HG03039 (cell line): ENCODE results near the gene HPX.
A peak's percentile ranks its signal among the peaks of the same experiment; 100 is the strongest.

Experiments used
- ATAC-seq: cut with Tn5 transposase; IDR thresholded peaks from one replicate; pipeline ENCODE4 v1.9.1; 2021; ENCODE audit warnings: mild to moderate bottlenecking, moderate library complexity; ENCODE audit not compliant: unreplicated experiment

HPX gene

DNA sequence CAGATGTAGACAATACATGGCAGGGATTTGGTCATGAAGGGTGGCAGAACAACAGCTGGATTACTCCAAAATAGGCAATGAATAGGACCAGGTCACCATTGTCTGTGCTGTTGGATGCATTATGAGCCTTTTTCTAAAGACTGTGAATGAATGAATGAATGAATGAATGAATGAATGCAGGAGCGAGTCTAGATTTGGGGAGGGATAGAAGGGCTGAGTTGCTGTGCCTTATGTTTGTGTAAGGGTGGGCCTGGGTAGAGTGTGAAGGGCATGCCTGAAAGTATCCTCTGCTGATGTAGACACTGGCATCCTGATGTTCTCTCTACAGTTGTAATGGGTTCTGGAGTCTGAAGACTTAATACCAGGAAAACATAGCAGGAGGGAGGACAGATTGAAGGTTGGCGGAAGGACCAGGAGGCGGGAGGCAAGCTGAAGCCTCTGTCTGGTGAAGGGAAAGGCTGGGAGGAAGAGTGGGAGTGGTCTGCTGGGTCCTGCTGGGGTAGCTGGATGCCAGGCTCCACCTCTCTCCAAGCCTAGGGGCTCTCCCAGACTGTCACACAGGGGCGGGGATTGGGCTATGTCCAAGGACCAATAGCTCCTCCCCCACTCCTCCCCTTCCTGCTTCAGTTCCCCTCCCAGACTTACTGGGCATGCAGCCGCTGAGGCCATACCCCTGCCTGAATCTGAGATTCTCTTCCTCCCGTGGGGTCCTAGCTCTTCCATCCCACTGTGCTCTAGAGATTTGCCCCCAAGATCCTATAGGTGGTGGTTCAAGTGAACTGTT, 28.1 kb upstream of the HPX start:
- peak; percentile 69 for ATAC-seq

DNA sequence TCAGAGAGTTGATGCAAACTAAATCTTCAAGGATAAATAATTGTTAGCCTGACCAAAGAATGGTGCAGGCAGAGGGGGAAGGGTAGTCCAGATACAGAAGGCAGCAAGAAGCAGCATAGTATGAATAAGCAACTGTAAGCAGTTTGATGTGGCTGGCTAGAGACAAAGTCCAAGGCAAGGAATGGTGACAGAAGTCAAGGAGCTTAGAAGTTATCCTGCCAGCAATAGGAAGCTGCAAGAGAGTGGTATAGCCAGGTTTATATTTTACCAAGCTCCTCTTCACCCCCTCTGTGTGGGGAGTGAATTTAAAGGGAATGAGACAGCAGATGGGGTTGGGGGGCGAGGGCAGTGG, 18.3 kb upstream of the HPX start:
- ATAC-seq: no peak

DNA sequence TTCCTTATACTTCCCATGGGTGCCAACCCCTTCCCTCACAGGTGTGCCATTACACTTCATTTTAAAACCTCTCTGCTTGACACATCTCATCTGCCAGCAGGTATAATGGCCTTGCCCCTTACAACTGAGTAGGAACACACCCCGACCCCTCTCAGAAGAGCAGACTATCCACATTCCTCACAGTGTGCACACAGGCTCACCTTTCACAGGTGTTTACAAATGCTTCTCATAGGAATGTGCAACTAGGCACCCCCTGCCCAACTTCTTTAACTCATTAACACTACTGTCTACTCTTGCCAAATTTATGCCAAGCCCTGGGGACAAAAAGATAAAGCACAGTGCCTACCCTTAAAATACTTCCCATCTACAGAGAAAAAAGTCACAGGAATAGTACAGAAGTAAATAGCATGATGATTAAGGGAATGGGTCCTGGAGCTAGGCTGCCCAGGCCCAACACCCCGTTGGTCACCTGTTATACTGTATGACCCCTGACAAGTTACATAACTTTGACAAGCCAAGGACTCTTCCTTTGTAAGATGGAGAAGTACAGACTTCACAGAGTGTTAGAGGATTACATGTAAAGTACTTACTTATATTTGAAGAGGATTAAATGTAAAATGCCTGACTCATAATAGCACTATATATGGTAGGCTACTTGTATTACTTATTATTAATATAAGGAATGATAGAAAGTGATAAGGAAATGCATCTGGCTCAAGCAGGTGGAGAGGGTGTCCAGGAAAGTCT, 17.7 kb upstream of the HPX start:
- ATAC-seq: no peak

DNA sequence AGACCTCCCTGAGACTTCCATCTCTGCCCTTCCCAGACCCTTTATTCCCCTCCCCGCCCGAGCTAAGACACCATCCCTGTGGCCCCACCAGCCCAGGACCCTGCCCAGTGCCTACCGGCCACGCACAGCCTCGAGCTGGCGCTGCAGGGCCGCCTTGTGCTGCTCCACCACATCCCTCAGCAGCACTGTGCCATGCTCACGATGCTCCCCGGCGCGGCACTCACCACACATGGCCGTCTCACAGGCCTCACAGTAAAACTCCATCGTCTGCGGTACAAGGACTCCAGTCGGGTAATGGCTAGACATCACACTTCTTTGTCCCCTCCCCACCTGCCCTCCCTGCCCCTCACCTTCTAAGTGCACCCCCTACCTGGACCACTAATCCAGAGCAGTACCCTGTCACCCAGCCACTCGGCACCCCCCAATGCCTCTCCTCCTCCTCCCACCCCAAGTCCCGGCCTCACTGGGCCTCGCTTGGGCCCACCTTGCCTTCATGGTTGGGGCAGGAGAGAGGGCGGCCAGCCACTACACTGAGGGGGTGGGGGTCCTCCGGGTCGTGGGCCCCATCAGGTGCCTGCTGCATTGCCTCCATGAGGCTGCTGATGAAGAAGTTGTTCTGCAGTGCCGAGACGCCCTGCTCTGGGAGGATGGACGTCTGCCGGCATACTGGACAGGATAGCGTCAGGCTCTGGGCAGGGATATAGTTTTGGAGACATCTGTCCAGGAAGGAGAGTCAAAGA, 17.0 kb upstream of the HPX start:
- no peak for ATAC-seq

DNA sequence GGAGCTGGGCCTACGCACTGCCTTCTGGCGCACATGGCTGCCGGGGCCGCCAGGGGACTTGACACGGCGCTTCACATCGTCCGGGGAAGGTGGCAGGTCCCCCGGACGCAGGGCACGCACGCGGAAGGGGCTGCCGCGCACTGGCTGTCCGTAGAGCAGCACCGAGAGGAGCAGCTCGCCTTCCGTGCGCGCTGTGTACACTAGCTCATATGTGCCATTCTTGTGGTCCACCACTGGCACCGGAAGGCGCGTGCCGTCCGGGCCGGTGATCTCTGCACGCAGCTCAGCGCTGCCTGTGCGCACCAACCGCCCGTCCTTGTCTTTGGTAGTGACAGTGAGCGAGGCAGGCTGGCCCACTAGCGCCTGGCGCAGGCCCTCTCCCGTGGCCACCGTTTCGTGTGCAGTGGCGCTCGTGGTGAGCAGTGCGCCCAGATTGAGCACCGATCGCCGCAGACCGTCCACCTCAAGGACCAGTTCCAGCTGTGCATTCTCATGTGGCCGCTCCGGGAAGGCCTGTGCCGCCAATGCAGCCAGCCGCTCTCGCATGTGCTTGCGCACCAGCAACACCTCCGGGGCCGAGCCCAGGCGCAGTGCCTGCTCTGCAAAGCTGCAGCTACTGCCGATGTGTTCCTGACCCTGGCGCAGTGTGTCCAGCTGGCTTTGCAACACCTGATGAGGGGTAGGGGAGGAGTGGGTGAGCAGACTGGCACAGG, 15.7 kb upstream of the HPX start:
- no peak for ATAC-seq

DNA sequence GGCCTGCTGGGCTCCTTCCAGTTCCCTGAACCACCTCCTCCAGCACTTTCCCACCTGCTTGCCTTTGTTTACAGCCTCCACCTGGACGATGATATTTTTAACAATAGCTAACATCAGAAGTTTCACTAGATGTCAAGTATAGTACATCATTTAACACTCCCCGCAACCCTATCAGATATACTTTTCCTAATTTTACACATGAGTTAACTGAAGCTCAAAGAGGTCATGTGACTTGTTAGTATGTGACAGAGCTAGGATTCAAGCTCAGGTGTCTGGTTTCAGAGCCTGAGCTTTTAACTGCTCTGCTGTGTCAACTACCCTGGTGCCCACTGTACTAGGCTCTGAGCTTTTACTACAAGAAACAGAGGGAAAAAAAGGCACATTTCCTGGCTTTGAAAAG, 14.3 kb upstream of the HPX start:
- ATAC-seq: no peak

DNA sequence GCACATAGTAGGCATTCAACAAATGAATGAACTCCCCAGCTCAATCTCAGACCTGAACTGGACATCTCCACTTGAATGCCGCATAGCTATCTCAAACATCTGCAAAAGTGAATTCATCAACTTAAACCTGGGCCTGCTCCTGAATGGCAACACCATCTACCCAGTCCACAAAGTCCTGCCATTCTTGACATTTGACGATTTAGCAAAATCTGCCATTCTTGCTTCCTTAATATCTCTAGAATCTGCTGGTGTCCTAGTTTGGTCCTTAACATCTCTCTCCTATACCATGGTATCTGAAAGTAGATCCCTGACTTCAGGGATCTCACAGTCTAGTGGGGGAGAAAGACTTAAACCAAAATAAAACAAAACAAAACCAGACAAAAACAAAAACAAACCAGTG, 12.4 kb upstream of the HPX start:
- no peak for ATAC-seq

DNA sequence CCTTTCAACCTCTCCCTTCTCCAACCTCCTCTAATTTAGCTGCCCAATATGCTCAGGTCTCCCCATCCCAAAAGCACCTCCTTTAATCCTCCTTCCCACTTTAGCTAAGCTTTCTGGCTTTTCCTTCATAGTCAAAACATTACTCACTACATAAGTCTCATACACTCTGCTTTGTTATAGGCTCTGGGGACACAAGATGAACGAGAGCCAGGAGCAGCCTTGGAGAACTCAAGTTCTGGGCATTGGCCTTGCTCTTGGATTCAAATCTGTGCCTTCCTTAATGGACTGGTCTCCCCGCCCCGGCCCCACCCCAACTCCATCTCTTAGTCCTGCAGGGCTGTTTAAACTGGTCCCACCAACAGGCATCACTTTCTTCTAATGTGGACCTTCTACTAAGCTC, 11.4 kb upstream of the HPX start:
- ATAC-seq: no peak

DNA sequence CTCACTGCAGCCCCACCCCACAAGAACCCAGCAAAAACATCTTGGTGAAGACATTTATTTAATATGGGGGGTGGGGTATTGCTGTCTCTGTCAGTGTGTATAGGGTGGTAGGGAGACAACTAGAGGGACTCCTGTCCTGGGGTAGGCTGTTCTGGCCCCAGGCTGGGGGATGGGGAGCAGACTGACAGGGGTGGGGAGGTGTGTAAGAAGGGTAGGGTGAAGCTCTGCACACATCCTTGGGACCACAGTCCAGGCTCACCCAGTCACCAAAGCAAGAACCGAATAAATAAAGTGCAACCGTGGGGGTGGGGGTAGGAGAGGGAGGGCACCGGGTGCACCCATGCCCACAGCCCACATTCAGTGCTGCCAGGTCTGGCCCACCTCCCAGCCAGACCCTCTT, 7.8 kb upstream of the HPX start:
- no peak for ATAC-seq

DNA sequence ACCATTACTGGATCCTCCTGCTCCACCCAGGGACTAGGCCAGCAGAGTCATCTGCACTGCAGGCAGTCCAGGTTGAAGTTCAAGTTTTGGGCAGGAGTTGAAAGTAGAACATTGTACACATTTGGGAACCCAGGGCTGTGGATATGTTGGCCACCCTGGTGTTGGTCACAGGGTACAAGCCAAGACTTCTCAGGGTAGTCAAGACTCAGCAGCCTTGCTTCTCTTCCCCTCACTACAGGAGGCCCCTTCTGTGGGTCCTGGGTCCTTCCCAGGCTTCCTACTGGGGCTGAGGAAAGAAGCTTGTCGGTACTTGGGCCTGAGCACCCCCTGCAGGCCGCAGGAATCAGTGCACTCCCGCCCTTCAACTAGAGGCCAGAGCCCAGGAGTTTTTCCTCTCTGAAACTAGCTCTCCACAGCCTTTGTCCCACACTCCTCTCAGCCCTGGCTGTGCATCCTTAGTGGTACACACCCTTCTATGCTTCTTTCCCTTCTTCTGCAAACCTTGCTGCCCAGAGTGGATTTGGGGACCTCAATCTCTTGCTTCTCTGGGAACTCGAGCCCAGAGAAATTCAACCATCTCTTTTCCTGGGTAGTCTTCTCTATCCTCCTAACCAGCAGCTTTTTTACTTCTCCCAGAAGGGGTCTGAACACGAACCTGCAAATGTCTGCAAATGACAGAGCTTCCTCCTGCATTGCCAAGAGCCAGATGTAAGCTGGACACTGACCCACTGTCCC, 2.6 kb upstream of the HPX start:
- ATAC-seq: peak; percentile 68

DNA sequence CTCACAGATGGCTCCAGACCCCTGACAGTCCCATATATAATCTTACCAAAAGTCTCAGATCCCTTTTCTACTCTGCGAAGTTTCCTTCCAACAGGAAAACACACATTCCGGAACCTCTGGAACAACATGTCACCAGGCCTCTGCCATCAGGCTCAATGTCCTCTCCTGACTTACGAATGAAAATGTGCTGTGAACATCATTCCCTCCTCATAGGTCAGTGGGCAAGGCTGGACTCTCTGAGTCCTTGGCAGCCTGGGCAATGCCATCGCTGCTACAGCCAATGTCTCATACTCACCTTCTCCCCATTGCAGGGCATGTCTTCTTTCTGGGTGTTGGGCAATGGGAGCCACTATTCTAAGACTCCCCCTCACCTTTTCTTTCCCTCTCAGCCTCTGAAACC, 1.7 kb upstream of the HPX start:
- ATAC-seq: no peak

DNA sequence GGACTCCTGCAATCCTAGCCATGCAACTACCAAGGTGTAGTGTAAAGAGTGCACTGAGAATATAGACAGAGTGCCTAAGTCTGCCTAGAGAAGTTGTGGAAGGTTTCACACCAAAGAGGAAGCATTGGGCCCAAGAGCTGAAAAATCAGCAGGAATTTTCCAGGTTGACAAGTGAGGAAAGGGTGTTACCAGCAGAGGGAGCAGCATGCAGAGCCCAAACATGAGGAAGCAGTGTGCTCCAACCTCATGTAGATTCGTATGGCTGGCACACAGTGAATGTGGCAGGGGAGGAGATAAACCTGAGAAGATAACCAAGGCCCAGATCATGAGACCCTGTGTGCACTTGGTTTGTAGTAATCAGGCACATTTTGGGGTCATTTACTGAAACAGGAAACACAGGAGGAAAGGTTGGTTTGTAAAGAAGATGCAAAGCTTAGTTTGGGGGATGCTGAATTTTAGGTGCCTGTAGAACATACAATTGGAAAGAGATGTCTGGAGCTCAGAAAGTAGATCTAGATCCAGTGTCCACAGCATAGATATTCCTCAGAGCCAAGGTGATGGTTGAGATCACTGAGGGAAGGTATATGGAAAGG, 1.7 kb downstream of the HPX start:
- ATAC-seq: no peak

DNA sequence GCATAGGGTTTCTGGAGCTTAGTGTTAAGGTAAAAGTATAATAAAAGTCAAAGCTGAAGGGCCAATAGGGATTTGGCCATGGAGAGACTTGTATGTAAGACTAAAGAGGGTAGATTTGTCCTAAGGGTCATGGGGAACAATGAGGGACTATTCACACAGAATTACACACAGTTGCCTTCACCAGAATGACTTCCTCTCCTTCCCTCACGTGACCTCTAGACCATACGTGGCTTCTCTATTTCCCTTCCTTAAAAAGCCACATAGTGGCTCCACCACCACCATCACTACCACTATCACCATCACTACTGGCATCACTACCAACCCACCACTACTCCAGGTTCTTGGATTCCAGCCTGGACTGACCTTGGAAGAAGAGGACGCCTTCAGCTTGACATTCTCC, 2.8 kb downstream of the HPX start:
- ATAC-seq: no peak

DNA sequence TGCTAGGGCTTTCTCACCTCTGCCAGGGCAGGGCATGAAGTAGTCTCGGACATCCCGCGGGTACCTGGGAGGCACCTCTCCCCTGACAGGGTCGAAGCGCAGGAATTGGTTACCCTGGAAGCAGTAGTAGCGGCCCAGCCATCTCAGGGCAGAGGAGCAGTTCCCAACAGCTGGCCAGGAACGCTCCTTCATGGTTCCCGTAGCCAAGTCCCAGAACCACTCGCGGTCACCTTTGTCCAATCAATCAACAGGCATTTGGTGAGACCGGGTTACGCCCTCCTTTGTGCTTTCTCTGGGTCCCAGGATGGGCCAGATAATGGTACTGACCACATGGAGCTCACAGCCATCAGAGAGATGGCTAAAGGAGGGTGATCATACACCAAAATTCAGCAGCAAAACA, 3.4 kb downstream of the HPX start:
- ATAC-seq: no peak

DNA sequence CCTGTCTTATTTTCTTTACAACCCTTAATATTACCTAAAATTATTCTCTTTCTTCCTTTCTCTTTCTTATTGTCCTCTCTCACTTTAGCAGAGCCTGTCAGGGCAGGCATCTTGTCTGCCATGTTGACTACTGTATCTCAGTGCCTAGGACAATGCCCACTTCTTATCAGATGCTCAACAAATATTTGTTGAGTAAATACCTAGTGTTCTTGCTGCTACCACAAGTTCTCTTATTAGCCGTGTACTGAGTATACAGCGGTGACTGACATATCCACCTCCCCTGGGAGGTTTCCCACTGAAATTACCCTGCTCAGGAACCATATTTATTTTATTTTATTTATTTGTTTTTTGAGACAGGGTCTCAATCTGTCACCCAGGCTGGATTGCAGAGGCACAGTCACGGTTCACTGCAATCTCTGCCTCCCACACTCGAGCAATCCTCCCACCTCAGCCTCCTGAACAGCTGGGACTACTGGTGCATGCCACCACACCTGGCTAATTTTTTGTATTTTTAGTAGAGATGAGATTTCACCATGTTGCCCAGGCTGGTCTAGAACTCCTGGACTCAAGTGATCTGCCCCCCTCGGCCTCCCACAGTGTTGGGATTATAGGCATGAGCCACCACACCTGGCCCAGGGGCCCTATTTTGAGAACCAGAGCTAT, 6.7 kb downstream of the HPX start:
- no peak for ATAC-seq

DNA sequence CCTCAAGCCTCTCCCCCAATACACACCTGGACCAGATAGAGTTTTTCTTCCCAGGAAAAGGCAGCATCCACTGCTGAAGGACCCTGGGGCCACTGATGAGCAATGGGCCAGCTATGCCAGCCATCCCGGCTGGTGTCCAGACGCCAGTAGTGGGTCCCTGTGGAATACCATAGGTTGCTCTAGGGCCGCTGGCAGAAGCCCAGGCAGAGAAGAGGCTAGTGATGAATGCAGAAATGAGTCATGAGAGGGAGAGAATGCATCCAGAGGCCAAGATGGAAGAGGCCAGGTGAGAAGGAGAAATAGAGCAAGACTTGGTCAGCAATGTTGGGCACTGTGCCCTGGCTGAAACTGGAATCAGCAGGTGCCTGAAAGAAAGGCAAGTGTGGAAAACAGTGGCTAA, 8.9 kb downstream of the HPX start:
- ATAC-seq: no peak

DNA sequence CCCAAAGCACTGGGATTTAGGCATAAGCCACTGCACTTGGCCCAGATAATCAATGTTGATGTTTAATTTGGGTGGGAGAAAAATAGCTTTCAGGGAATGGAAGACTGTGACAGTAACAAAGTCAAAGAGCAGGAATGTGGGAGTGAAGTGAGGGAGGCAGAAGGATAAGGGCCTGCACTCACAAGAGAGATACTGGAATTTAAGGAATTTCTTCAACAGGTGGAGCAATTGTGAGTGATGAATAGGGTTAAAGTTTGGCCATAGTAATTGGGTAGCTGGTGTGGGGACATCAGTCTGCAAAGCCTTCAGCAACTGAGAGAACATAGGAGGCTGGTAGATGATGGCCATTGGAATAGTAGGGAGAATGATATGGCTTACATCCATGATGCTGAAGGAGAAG, 13.3 kb downstream of the HPX start:
- no peak for ATAC-seq

DNA sequence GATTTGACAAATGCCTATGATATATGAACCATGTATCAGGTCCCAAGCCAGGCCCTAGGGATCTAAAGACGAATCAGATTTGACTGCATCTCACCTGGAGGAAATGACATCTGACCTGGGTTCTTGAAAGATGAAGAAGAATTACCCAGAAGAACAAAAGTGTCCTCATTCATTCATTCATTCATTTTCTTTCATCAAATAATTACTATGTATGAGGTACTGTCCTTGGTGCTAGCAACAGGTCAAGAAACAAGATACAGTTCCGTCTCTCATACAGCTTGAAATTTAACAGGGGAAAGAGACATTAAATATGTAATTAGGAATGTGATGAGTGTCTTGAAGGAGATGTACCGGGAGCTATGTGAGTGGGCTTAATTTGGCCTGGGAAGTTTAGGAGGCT, 20.1 kb downstream of the HPX start:
- ATAC-seq: no peak

DNA sequence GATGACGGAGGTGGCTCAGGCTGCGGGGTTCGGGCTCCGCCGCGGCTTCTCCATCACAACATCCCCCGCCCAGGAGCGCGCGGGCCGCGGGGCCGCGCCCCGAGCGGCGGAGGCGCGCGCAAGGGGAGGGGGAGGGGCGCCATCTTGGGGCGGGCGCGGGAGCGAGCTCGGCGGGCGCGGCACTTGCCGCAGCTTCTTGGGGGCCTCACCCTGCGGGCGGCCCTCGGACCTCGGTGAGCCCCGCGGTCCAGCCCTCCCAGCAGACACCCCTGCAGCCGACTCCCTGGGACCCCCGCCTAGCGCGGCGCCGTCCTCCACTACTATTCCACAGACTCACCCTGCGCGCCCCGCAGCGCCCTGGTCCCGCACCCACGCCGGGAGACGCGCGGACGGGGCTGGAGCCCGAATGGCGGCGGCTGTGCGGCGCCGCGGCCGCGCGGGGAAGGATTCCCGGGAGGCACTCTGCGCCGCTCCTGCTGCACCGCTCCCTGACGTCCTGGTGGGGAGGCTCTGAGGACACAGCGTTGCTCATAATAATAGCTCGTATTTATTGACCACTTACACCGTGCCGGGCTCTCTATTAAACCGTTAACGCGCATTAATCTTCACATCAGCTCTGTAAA, 21.7 kb downstream of the HPX start, which contains the start of gene APBB1:
Gene APBB1, minus strand, starts transcription at position 86 of the 623 bp plus-strand sequence. CDS start 7,747 bp downstream, outside the sequence.
- no peak for ATAC-seq
